Stimulated activated CD8-positive, alpha-beta memory T cell treated with anti-CD3 and anti-CD28 coated beads, Interleukin-2, amount 100 ng/mL, for 48 hours (primary cell): Measurements from ENCODE around the gene ACSS3.
"Not testable (repeated sequence)": the region's sequence is repeated elsewhere in the genome, so short reads cannot be mapped to it uniquely, and the experiment has no call there.

Source experiments
- DNase-seq, 2 donors: peaks; one replicate each; pipeline ENCODE4 v3.0.0-alpha.2; 2020; ENCODE audit warnings: low read depth in 2 of 2

Gene ACSS3

GRCh38 chr12:81094718-81095360, 17.0 kb downstream of the ACSS3 start:
- DNase-seq: no peak

DNA sequence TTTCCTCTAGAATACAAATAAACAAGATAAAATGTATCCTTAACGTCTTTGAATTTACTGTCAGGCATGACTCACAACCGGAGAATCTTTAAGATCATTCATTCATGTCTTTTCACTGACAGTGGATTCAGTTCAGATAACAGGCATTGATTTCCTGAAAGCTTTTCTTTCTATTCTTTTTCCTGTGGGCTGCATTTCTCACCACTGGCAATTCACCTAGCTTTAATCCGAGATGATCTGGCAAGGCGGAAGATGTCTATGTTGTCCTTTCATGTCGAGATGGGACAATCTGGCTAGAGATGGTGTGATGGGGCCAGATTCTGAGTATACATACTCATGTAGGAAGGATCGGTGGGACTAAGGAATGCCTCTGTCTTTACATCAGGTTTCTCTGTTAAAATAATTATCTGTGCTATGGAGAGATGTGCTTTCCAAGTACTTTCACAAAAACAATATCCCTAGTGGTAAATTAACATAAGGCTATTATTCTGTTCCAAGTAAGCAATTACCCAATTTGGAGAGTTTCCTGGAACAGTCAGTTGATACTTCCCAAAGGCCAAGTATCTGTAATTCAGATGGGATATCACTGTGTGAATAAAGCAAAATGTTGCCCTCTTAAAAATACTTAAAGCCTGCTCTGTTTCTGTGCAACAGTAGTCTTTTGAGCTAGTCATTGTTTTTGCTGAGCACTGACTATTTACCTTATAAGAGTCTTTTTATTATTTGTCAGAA, 17.8 kb downstream of the ACSS3 start:
- DNase-seq: no peak

DNA sequence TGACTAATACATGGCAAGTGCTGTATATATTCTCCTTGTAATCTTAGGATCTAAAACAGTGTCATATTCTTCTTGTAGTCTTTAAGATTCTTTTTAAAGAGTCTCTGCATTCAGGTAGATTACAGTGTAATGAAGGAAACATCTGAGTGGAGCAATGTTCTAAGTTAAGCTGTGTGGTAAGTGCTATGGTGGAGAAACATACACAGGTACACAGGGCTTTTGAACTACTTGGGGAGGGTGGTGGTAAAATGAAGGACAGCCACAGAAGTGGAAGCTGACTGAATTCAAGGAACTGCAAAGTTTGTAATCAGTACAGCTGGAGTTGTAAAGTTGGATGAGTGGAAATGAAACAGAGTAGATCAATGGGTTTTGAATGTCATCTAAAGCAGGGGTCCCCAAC, 27.8 kb downstream of the ACSS3 start:
- DNase-seq: no peak

DNA sequence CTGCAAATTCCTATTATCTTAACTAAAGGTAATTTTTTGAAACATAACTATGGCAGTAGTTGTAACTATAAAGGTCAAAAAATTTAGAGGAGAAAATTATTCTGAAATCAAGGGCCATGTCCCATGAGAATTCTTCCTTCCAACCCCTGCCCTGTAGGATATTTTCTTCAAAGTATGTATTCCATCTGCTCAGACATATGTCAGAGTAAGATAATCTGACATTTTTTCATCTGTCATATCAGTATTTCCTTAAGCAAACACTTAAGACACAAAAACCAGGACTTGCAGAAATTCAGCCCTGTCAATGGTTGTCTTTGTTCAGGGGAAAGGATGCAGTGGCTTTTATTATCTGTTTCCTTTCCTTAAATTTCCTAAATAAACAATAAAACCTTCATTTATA, 36.3 kb downstream of the ACSS3 start:
- DNase-seq: no peak

- not testable (repeated sequence) for DNase-seq
Observed at GRCh38 chr12:81119069-81119468, 41.2 kb downstream of the ACSS3 start.

- DNase-seq: no peak
Observed at GRCh38 chr12:81120961-81121360, 43.1 kb downstream of the ACSS3 start.

DNA sequence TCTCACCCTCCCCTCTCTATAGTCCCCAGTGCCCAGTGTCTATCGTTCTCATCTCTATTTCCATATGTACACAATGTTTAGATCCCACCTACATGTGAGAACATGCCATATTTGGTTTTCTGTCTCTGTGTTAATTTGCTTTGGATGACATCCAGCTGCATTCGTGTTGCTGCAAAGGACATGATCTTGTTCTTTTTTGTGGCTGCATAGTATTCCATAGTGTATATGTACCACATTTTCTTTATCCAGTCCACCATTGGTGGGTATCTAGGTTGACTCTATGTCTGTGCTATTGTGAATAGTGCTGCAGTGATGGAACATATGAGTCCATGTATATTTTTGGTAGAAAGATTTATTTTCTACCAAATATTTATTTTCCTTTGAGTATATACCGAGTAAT, 45.7 kb downstream of the ACSS3 start:
- no peak for DNase-seq

DNA sequence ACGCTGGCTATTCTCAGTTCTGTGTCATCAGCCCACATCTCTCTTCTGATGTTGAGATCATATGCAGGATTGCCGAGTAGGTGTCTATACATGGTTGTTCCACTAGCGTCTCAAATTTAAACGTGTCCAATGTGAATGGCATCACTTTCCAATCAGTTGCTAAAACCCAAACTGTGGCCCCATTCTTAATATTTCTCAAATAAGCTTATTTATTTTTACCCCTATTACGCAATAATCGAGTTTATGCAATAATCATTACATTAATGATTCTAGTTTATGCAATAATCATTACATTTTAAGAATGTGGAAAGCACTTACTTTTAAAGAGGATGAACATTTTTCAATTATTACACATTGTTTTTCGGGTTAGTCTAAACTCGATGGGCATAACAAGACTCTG, 47.8 kb downstream of the ACSS3 start:
- DNase-seq: no peak

DNA sequence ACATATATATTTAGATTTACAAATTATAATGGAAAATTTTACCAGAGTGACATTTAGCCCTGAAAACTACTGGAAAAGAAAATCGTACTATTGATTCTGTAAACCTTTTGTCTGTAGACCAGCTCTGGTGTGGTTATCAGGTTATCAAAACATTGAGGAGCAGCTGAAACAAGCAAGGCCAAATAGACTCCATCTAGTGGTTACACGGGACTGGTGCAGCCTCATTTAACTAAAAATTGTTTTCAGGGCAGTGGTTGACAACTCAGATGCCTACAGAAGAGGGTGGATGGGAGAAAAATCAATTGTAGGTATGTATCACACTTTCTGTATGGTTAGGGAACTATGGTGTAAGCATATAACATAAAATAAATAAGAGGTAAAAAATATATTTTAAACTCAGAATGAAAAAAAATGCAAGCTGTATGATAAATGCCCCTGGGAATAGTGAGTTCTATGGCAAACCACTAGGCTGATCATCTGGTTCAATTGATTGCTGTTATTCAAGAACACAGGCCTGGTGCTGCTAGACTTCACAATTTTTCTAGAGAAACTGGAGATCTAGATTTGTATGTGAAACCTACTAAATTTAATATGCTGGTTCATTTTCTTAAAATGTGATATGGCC, 51.2 kb downstream of the ACSS3 start:
- DNase-seq: no peak

DNA sequence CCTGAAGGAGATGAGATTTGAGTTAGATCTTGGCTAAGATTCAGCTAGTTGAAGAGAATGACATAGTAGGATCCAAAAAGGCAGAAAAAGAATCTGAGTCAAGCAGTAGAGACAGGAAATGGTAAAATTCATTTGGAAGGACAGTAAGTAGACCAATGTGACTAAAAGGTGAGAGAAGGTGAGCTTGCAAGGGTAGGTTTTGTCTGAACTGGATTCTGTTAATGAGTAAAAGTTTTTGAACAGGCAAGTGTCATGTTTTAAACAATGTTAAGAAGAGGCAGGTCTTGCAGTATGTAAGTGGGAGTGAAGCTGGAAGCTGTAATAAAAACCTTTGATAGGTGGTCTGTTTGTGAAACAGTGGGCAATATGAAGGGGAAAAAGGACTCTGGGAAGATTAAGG, 58.6 kb downstream of the ACSS3 start:
- DNase-seq: no peak

GRCh38 chr12:81137801-81138200, 59.9 kb downstream of the ACSS3 start:
- no peak for DNase-seq

GRCh38 chr12:81141217-81141616, 63.3 kb downstream of the ACSS3 start:
- no peak for DNase-seq

DNA sequence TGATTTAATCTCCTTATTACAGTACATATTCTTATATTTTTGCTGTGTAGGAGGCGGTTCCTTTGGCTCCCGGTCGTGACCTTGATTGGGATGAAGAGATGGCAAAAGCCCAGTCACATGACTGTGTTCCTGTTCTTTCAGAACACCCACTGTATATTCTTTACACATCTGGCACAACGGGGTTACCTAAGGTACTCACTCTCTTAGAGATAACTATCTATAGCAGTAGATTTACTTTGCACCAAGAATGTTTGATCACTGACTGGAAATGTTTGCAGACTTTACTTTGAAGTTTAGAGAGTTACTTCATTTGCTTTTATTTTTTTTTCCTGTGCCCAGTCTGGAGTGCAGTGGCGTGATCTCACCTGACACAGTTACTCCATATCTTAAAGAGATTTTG, 65.2 kb downstream of the ACSS3 start:
- DNase-seq: no peak

- no peak for DNase-seq
Observed at GRCh38 chr12:81146228-81147225, 68.6 kb downstream of the ACSS3 start.

GRCh38 chr12:81147292-81147919, 69.5 kb downstream of the ACSS3 start:
- no peak for DNase-seq

DNA sequence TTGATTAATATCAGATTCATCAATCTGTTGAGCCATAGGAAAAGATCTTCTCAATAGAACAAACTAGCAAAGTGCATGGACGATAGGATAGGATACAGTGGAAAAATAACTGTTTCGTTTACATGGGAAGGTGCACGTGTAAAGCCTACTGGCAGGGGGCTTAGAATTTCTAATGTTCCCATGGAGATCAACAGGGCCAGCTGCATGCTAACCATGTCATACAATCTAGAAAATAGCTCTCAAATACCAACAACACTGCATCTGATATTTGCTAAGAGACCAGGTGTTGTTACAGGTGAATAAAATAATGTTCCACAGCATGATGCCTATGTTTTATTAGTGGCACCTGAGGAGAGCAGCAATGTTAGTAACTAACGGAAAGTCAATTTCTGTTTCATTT, 72.5 kb downstream of the ACSS3 start:
- no peak for DNase-seq

DNA sequence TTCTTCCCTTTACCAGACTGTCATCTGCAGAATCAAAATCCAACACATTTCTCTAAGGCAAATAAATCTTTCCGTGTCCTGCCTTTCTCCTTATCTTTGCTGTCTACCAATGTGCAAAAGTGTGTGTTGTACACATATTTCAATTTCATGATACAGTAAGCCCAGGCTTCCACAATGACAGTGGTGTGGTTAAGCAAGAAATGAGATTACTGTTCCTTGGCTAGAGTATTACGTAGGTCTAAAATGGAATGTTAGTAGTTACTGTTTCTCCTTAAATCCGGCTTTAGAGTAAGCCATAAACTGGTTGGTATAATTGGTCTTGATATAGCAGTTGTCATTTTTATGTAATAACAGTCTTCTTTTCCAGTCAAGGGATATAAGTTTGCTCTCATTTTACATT, 82.0 kb downstream of the ACSS3 start:
- DNase-seq: no peak

GRCh38 chr12:81161680-81162079, 83.8 kb downstream of the ACSS3 start:
- no peak for DNase-seq

DNA sequence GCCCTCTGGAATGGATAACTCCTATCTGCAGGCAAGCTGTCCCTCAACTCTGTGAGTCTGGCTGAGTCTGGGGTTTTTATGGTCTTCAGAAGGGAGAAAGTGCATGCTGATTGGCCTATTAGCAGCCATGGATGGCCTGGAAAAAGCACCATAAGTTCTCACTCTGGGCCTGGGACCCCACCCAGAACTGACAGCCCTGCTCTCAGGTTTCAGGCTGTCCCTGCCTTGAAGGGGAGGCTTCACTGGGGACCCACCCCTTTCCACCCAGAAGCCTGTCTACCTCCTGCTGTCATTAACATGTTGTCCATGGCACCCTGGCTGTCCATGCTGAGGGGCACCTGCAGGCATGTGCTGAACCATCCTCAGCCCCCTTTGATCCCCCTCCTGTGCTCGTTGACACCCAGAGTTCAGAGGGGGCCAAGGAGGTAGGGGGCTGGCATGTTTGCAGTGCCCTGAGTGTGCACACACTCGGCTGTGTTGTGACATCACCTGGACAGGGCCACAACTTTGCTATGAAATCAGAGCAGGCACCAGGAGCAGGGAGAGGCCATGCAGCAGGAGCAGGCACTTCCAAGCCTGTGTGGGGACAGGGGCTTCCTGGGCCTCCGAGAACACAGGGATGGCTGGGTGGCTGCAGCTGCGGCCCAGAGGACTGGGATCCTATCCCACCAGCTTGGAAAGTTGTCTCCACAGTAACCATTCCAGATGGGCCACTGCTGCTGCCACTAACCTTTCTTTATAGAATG, 84.7 kb downstream of the ACSS3 start:
- DNase-seq: no peak

- DNase-seq: no peak
Observed at GRCh38 chr12:81164827-81165226, 86.9 kb downstream of the ACSS3 start.

- DNase-seq: no peak
Observed at GRCh38 chr12:81166790-81167189, 88.9 kb downstream of the ACSS3 start.
